NCI-H2227 (cell line): Measurements from ENCODE around the gene MAPKAPK3.

ENCODE experiments used
- DNase-seq: peaks from one replicate; lab custom pipeline; 2025; ENCODE audit not compliant: unreplicated experiment; lab: John Stamatoyannopoulos, UW

The MAPKAPK3 gene

GRCh38 chr3:50587373-50587772 is 29.6 kb upstream of the MAPKAPK3 start:
- DNase-seq: no peak

- DNase-seq: no peak
Observed at GRCh38 chr3:50587806-50588758, 28.9 kb upstream of the MAPKAPK3 start.

GRCh38 chr3:50588759-50589433 is 28.1 kb upstream of the MAPKAPK3 start:
- no peak for DNase-seq

DNA sequence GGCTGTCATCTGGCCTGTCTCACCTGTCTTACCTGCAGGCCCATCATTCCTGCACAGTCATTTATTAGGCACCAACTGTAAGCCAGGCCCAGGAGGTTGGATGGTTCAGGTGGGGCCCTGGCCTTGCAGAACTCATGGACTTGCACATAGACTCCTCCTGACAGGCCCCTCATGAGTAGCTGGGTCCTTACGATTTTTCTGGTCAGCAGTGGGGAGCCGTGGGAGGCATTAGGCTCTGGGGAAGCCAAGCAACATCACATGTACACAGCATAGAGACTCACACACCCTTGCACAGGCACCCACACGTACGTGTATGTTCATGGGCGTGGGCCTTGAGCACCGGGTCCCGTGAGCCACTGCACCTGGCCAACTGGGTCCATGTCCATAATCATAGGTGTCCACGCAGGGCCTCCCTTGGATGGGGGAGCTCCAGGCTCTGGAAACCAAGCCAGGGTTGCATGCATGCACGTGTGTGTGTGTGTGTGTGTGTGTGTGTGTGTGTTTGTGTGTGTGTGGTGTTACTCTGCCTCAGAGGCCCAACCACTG is 25.7 kb upstream of the MAPKAPK3 start:
- DNase-seq: no peak

DNA sequence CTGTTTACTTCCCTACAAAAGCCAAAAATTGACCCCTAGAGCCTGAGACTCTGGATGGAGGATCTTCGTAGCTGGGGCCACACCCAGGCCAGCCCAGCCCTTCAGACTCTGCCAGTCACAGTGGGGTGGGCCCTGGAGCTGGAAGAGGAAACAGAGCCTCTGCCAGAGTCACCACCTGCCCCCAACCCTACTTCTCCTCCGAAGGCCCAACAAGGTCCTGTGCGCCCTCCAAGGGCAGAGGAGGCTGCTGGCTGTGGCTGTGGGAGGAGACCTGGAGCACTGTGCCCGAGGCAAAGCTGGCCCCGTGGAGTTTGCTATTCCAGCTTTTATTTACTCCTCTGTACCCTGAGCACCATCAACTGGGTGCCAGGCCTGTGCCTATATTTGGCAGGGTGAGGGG is 24.4 kb upstream of the MAPKAPK3 start:
- DNase-seq: no peak

DNA sequence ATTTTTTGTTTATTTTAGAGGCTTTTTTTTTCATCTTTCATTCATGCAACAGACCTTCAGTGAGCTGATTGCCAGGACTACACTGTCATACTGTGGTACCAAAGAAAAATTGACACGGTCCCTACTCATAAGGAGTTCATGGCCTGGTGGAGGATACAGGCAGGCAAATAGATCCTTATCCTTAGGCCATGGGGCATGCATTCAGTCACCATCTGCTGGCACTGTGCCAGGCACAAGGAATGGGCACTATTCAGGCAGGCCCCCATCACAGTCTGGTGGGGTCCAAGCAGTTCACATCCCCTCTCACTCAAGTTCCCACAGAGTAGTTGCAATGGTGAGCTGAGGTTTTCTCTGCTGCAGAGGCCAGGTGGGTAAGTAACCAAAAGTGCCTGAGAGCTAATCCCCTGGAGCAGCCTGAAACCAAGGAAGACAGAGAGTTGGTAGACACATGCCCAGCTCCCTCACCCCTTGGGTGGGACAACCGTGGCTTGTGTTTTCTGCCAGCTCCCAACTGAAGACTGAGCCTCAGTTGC is 22.6 kb upstream of the MAPKAPK3 start:
- DNase-seq: no peak

- DNase-seq: no peak
Observed at GRCh38 chr3:50599115-50599715, 17.7 kb upstream of the MAPKAPK3 start.

DNA sequence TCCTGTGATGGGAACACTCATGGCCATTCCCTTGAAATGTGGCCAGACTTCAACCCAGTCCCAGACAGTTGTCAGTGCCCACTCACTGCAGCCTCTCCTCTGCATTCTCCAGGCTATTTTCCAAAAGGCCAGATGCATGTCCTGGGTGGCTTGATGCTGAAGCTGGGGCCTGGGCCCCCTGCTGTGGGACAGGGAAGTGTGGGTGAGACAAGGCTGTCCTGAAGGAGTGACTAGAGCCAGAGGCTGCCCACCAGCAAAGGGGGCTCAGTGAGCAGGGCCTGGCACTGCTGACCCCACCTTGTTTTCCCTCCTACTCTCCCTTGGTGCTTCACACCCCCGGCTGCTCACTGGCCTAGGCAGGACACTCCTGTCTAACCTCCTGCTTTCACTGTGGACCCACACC is 17.2 kb upstream of the MAPKAPK3 start:
- DNase-seq: no peak

DNA sequence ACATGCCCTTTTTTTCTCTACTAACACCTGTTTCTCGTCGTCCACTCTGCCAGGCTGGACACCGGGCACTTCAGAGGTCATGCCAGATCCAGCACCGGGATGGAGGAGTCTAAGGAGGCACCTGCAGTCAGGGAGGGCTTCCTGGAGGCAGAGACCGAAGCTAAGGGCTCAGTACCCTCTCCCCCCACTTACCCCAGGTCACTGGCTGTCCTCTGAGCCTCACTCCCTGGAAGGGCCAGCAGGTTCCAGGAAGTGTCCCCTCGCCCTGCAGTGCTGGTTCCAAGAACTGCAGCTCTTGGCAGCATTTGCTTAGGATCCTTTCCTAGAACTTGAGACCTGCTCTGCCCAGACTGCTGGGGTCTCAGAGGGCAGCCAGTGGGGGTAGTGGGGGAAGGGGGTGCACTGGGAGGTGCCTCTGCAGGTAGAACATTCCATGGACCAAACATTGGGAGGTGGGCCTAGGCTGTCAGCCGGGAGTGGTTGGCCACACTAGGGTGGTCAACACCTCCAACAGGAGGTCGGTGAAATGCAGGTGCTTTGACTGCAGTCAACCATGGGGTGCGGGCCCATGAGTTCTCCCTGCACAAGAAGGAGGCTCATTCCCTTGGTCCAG is 16.7 kb upstream of the MAPKAPK3 start:
- no peak for DNase-seq

DNA sequence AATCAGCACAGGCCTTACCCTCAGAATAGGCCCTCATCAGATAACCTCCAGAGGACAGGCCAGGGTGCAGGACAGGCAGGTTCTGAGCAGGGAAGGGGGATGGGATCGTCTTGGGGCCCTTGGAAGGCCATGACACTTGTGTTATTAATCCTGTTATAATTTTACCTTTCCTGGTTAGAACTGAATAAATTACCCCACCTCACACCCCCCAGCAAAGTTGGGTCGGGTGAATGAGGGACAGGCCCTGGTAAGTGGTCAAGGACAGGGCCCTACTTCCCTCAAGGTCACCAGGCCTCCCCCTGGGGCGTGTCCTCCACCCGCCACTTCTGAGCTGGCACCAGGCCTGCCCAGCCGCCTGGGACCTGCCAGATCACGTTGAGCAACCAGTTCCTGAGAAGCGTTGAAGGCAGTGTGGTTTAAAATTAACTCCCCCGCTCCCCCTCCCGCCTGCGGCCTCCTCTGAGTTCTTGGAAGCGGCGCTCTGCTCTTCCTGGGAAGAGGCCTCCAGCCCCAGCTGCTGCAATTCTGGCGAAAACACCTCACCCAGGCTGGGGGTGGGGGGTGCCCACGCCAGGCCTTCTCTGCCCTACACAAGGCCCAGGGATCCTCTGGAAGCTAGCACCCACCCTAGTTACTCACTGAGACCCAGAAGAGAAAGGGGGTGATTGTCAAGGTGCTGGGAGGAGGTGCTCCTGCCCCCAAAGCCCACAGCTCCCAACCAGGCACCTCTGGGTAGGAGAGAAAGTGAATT is 15.9 kb upstream of the MAPKAPK3 start:
- DNase-seq: peak; percentile 72

DNA sequence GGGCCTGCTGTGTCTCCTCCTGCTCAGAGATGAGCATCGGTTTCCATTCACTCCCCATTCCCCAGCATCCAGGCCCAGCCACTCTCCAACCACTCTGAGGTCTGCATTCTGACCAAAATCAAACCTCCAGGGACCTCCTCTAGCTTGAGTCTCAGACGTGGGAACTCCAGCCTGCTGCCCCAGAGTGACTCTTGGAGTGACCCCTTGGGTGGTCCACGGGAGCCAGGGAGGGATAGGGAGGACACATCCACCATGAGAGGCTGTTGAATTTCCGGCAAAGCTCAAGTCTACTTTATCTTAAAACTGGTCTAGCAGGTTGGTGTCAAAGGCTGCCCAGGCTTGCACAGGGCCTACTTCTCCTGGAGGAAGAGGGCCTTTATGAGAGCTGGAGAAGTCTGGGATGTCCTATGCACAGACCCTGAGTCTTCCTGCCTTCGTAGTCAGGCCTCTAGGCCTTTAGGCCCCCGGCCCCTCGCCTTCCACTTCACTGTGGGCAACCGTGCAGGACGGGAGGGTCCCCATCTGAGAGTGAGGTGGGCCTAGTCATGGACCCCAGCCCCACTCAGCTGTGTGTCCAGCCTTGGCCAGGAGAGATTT is 14.3 kb upstream of the MAPKAPK3 start:
- no peak for DNase-seq

GRCh38 chr3:50603261-50604109 is 13.5 kb upstream of the MAPKAPK3 start:
- no peak for DNase-seq

- DNase-seq: no peak
Observed at GRCh38 chr3:50604110-50604621, 12.8 kb upstream of the MAPKAPK3 start.

GRCh38 chr3:50604628-50605588 is 12.0 kb upstream of the MAPKAPK3 start:
- no peak for DNase-seq

DNA sequence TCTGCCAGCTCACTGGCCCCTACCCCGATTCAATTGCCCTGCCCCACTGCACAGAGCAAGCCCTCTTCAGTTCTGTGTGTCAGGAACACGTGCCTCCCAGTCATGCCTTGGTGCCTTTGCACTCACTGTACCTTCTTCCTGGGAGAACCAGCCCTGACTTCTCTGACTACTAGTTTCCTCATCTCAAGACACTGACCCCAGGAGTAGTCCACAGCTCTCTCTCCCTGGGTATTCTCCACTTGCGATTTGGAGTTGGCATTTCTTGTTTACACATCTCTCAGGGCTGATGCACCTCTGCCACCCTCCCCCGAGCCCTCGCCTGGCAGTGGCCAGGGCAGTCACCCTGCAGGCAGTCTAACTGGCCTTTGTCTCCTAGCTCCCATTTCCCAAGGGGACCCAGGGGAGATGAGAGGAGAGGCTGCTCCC is 11.0 kb upstream of the MAPKAPK3 start:
- no peak for DNase-seq

DNA sequence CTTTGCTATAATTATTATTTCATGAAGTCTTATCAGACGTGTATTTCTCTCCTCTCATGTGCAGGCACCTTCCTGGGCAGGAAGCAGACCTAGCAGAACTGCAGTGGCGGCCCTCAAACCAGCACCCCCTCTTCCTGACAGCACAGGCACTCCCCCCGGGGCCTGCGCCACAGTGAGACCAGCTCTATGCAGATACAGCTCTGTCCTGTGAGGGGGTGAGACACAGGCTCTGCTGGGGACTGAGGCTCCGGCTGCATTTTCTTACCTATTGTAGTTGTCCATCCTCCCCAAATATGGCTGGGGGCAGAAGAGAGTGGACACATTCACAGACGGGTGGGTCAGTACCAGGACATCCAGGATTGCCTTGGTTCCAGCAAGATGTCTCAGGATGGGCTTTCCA is 10.4 kb upstream of the MAPKAPK3 start:
- DNase-seq: no peak

DNA sequence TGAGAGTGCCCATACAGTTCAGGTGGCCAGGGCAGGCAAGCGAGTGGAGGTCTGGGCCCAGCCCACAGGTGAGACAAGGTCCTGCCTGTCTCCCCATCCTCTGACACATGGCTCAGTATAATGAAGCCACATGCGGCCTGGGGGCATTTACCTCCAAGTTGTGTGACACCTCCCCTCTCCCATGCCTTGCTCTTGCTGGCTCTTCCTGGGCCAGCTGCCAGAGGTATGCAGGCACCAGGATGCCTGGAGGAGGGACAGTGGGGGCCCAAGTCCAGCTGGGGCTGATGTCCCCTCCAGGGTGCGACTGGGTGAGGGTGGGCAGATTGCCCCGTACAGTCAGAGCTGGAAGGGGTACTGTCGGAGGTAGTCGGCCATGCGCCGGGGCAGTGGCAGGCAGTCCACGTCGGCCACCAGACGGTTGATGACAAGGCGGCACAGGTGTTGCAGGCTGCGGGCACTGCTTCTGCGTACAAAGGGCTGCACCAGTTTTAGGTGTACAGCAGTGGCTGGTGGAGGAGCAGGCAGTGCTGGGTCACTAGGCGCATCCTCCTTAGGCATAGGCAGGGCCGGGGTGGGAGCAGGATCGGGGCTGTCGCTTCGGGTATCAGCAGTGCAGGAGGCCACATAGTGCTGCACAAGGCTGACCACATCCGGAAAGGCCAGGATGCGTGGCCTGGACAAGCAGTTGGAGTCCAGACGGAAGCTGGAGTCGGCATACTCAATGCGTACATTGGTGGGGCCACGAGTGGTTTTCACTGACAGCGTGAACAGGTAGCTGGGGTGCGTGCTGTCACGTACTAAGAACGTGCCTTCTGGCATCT is 9.5 kb upstream of the MAPKAPK3 start:
- no peak for DNase-seq
